Activated naive CD4-positive, alpha-beta T cell treated with anti-CD3 and anti-CD28 coated beads for 36 hours (primary cell): ENCODE results near the gene ASIC4. TPM values are rescaled to one million over a fixed set of nuclear protein-coding genes. Genes with fewer than 3 reads are reported as not detected.
A peak's percentile ranks its signal among the peaks of the same experiment; 100 is the strongest.

ENCODE experiments used
- CTCF ChIA-PET: fragments of 350-600 bp; sonication (Branson Sonifier 250); formaldehyde crosslinking; loops from one replicate; lab custom pipeline; 2021; ENCODE audit warnings: antibody characterized with exemption; lab: Charles Lee
- DNase-seq: peaks from one replicate; pipeline ENCODE4 v3.0.0-alpha.2; 2020
- H3K27ac Mint-ChIP-seq: one replicate; pipeline ENCODE4 v1.8.0; 2021; ENCODE audit warnings: mild to moderate bottlenecking, mixed read lengths
- H3K27me3 Mint-ChIP-seq: one replicate; pipeline ENCODE4 v1.8.0; 2021; ENCODE audit warnings: low read depth, mixed read lengths
- H3K36me3 Mint-ChIP-seq: one replicate; pipeline ENCODE4 v1.8.0; 2021; ENCODE audit warnings: low read depth, mixed read lengths
- H3K4me1 Mint-ChIP-seq: one replicate; pipeline ENCODE4 v1.8.0; 2021; ENCODE audit warnings: low read depth, mixed read lengths
- H3K4me3 Mint-ChIP-seq: one replicate; pipeline ENCODE4 v1.8.0; 2021; ENCODE audit warnings: mild to moderate bottlenecking, moderate library complexity, mixed read lengths
- H3K9me3 Mint-ChIP-seq: one replicate; pipeline ENCODE4 v1.8.0; 2021; ENCODE audit warnings: mixed read lengths
- intact Hi-C: fragments of 100-400 bp; cut with micrococcal nuclease; formaldehyde crosslinking; loops from one replicate; pipeline ENCODE4 v1.15.1; 2023
- total RNA-seq, 2 experiments: library from RNA; stranded (reverse); gene quantifications; one replicate each; pipeline ENCODE4 v1.2.3, GENCODE V29; 2021

ASIC4 gene
- total RNA-seq, 2 experiments from 2014 or later: not detected

- intact Hi-C loops: no loop called here
- H3K36me3 Mint-ChIP-seq: no peaks in the 10 kb centered on the region
- H3K27me3 Mint-ChIP-seq: peaks cover 2% of the 10 kb centered on the region
- CTCF ChIA-PET: interaction anchor here (1.2 to 5.8 kb wide), 3 partner anchors 22 to 55 kb away, joined by 3 to 73 read pairs (median 7); no protein-coding TSS in a partner anchor
- H3K27ac Mint-ChIP-seq: no peak overlapping the region
- no peaks in the 10 kb centered on the region for H3K9me3 Mint-ChIP-seq
- peaks cover 4% of the 10 kb centered on the region for H3K4me1 Mint-ChIP-seq
- no peak for DNase-seq
- H3K4me3 Mint-ChIP-seq: no peak overlapping the region
These were observed 40.8 kb upstream of the ASIC4 start for GRCh38 chr2:219473511-219473910.

DNA sequence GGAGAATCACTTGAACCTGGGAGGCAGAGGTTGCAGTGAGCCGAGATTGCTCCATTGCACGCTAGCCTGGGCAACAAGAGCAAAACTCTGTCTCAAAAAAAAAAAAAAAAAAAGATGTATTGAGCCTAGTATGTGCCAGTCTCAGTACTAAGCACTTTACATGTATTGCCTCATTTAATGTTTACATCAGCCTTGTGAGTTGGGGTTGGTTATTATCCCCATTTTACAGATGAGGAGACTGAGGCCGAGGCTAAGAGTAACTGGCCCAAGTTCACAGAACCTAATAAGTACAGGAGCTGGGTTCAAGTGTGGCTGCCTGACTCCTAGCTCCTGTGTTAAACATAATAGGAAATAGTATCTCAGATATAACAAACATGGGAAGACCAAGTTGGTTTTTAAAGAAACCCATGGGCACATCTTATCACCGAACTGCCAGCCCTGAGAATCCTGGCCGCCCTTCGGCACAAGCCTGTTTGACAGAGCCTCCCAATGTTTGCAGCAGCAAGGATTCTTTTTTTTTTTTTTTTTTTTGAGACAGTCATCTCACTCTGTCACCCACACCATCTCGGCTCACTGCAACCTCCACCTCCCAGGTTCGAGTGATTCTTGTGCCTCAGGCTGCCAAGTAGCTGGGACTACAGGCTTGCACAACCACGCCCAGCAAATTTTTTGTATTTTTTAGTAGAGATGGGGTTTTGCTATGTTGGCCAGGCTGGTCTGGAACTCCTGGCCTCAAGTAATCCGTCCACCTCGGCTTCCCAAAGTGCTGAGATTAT, 39.8 kb upstream of the ASIC4 start:
- Mint-ChIP-seq H3K4me3 (no peak overlapping the region), H3K27me3 (peaks cover 2% of the 10 kb centered on the region), H3K4me1 (peaks cover 4% of the 10 kb centered on the region), H3K27ac (no peak overlapping the region), H3K36me3 (no peaks in the 10 kb centered on the region), H3K9me3 (no peaks in the 10 kb centered on the region)
- intact Hi-C loops: no loop called here
- no peak for DNase-seq
- CTCF ChIA-PET: interaction anchor here (0.6 to 5.8 kb wide), 3 partner anchors 21 to 146 kb away, joined by 3 to 73 read pairs (median 7); no protein-coding TSS in a partner anchor

DNA sequence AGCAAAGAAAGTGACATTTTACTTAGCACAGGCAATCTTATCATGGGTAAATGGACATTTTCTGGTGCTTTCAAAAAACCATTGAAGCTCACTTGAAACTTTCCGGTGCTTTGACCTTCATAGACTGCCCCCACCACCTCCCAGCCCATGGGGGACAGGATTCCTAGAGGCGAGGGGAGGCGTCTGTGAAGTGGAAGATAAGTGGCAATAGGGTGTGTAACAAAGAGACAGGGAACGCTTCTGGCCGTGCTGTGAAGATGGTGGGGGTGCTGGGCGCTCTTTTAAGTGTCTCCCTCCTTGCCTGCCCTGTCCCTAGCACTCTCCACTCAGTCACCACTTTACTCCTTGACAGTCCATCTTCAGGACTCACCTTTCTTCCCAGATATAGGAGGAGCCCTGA, 39.0 kb upstream of the ASIC4 start:
- H3K4me3 Mint-ChIP-seq: no peak overlapping the region

DNA sequence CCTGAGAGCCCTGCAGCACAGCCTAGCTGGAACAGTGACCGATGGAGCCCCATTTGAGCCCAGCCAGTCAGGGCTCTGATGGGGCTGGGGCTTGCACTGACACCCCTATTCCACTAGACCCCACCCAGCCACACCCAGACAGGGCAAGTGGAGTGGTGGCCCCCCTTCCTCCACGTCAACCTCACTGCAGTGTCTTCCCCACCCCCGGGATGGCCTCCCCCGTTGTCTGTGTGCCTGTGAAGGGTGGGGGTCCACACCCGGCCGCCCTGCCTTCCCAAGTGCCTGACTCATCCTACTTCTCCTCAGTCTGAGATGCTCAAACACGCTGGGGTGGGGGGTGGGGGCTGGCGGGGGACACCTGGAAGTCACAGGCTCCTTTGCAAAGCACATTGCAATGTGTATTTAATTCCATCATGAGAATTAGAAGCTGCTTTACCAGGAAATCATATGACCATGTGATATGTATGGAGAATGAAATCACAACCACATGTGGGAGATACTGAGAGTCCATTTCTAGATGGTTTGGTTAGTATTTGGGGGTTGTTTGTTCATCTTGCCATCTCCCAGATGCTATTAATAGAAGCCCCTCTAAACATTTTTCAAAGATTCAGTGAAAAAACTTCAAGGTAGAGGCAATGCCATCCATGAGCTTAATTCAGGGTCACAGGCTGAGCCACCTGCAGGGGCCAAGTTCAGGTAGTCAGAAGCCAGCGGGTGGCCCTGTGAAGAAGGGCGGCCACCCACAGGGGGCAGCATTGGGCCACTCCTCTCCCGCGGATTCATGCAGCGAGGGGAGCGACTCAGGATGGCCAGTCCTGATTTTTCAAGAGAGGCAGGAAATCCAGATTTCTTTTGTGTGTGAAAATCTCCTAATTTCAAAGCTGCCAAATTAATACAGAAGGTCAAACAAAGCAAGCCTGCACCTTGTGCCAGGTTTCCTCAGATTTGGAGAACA, 38.3 kb upstream of the ASIC4 start:
- intact Hi-C loops: loop anchor here (1.0 to 2.0 kb wide), 4 partner anchors 45 to 166 kb away; no protein-coding TSS in a partner anchor
- H3K27ac Mint-ChIP-seq: no peak overlapping the region
- H3K27me3 Mint-ChIP-seq: peaks cover 2% of the 10 kb centered on the region
- H3K4me1 Mint-ChIP-seq: peaks cover 4% of the 10 kb centered on the region
- H3K4me3 Mint-ChIP-seq: no peak overlapping the region
- no peaks in the 10 kb centered on the region for H3K36me3 Mint-ChIP-seq
- no peaks in the 10 kb centered on the region for H3K9me3 Mint-ChIP-seq
- CTCF ChIA-PET: interaction anchor here (0.6 to 5.8 kb wide), 15 partner anchors 9 to 123 kb away, joined by 3 to 73 read pairs (median 5); partner anchors contain the start of gene GMPPA
- DNase-seq: peak; percentile 80

More for the DNA sequence above, 39.0 kb upstream of the ASIC4 start:
- CTCF ChIA-PET: interaction anchor here (0.7 to 5.8 kb wide), 4 partner anchors 20 to 73 kb away, joined by 3 to 73 read pairs (median 6); no protein-coding TSS in a partner anchor
- intact Hi-C loops: no loop called here
- Mint-ChIP-seq H3K36me3 (no peaks in the 10 kb centered on the region), H3K9me3 (no peaks in the 10 kb centered on the region), H3K4me1 (peaks cover 4% of the 10 kb centered on the region), H3K27ac (no peak overlapping the region), H3K27me3 (peaks cover 2% of the 10 kb centered on the region)
- DNase-seq: no peak

DNA sequence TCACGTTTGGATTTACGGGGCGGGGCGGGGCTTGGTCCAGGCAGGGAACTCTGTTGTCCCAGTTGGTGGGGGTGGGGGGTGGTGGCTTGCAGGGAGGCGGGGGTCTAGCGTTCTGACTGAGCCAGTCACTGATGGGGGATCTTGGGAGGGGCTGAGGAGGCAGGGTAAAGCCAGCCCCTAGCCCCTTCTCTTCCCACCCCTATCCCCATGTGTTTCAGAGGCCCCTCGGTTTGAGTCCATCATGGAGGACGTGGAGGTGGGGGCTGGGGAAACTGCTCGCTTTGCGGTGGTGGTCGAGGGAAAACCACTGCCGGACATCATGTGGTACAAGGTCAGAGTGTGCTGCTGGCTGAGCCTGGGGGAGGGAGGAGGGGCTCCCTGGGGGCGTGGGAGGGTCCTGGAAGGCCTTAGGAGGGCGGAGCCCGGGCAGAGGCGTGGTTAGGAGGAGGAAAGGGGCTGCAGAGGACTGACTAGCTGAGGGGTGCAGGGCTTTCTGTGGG, 37.6 kb upstream of the ASIC4 start:
- Mint-ChIP-seq H3K27me3 (peaks cover 2% of the 10 kb centered on the region), H3K27ac (no peak overlapping the region), H3K36me3 (no peaks in the 10 kb centered on the region), H3K4me3 (no peak overlapping the region), H3K4me1 (peaks cover 4% of the 10 kb centered on the region), H3K9me3 (no peaks in the 10 kb centered on the region)
- no peak for DNase-seq
- CTCF ChIA-PET: interaction anchor here (0.9 to 5.8 kb wide), 13 partner anchors 9 to 123 kb away, joined by 3 to 73 read pairs (median 5); partner anchors contain the start of gene GMPPA
- intact Hi-C loops: loop anchor here (1.0 to 2.0 kb wide), 4 partner anchors 44 to 166 kb away; no protein-coding TSS in a partner anchor

DNA sequence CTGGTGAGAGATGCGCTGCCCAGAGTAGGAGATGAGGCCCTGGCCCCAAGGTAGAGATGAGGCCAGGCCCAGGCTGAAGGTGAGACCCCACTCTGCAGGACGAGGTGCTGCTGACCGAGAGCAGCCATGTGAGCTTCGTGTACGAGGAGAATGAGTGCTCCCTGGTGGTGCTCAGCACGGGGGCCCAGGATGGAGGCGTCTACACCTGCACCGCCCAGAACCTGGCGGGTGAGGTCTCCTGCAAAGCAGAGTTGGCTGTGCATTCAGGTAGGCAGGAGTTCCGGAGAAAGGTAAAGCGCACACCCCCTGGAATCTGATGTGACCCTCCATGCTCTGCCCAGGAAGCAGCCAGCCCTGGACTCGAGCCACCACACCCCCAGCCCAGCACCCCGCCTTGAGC, 37.1 kb upstream of the ASIC4 start:
- no peak for DNase-seq
- H3K4me1 Mint-ChIP-seq: peaks cover 4% of the 10 kb centered on the region
- CTCF ChIA-PET: interaction anchor here (1.2 to 5.8 kb wide), 6 partner anchors 10 to 75 kb away, joined by 3 to 73 read pairs (median 5); partner anchors contain the start of gene GMPPA
- intact Hi-C loops: loop anchor here (2.0 kb wide), 1 partner anchor 44 kb away; no protein-coding TSS in a partner anchor
- no peak overlapping the region for H3K27ac Mint-ChIP-seq
- H3K4me3 Mint-ChIP-seq: no peak overlapping the region
- H3K36me3 Mint-ChIP-seq: no peaks in the 10 kb centered on the region
- peaks cover 7% of the 10 kb centered on the region for H3K27me3 Mint-ChIP-seq
- H3K9me3 Mint-ChIP-seq: no peaks in the 10 kb centered on the region

- H3K4me1 Mint-ChIP-seq: peaks cover 4% of the 10 kb centered on the region
- CTCF ChIA-PET: interaction anchor here (1.2 to 5.8 kb wide), 4 partner anchors 17 to 50 kb away, joined by 3 to 73 read pairs (median 8); partner anchors contain the start of gene GMPPA
- no peak overlapping the region for H3K4me3 Mint-ChIP-seq
- H3K27ac Mint-ChIP-seq: no peak overlapping the region
- intact Hi-C loops: loop anchor here (2.0 kb wide), 1 partner anchor 43 kb away; no protein-coding TSS in a partner anchor
- no peaks in the 10 kb centered on the region for H3K36me3 Mint-ChIP-seq
- no peak for DNase-seq
- H3K27me3 Mint-ChIP-seq: peaks cover 9% of the 10 kb centered on the region
- H3K9me3 Mint-ChIP-seq: no peaks in the 10 kb centered on the region
These were observed 36.5 kb upstream of the ASIC4 start for GRCh38 chr2:219477815-219478214.

DNA sequence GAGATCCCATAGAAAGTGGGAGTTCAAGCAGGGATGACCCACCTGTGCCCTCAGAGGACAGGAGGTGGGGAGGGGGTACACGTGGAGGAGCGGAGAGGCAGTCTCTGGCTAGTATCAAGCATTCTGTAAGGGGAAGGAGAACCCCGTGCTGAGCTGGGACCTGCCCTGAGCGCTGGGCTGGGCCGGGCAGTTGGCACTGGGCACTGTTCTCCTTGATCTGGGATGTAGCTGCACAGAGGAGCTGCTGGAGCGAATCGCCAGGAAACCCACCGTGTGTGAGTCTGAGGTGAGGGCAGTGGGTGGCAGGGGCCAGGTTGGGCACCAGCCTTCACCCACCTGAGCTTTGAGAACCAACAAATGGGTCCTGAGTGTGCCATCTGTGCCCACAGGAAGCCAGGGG, 35.4 kb upstream of the ASIC4 start:
- H3K9me3 Mint-ChIP-seq: no peaks in the 10 kb centered on the region
- intact Hi-C loops: no loop called here
- H3K4me3 Mint-ChIP-seq: no peak overlapping the region
- no peak for DNase-seq
- H3K36me3 Mint-ChIP-seq: no peaks in the 10 kb centered on the region
- H3K27ac Mint-ChIP-seq: no peak overlapping the region
- peaks cover 5% of the 10 kb centered on the region for H3K4me1 Mint-ChIP-seq
- CTCF ChIA-PET: interaction anchor here (1.7 to 5.8 kb wide), 2 partner anchors 42 to 49 kb away, joined by 4 to 73 read pairs; no protein-coding TSS in a partner anchor
- H3K27me3 Mint-ChIP-seq: peaks cover 13% of the 10 kb centered on the region

DNA sequence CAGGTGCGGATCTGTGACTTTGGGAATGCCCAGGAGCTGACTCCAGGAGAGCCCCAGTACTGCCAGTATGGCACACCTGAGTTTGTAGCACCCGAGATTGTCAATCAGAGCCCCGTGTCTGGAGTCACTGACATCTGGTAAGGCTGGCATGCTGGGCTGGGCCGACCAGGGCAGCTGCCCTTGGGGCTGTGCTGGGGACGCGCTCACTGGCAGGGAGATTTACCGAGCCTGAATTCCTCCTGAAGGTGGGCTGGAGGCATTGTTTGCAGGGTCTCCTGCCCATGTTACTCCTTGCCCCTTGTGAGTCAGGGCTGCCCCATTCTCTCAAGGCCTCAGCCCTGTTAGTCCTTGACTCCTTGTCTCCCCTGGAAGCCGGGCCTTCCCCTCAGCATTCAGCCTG, 34.3 kb upstream of the ASIC4 start:
- peaks cover 8% of the 10 kb centered on the region for H3K4me1 Mint-ChIP-seq
- no peak overlapping the region for H3K4me3 Mint-ChIP-seq
- CTCF ChIA-PET: interaction anchor here (1.0 kb wide), 1 partner anchor 50 kb away, joined by 3 read pairs; no protein-coding TSS in a partner anchor
- H3K27me3 Mint-ChIP-seq: peaks cover 16% of the 10 kb centered on the region
- DNase-seq: no peak
- H3K36me3 Mint-ChIP-seq: no peaks in the 10 kb centered on the region
- no peak overlapping the region for H3K27ac Mint-ChIP-seq
- no peaks in the 10 kb centered on the region for H3K9me3 Mint-ChIP-seq
- intact Hi-C loops: no loop called here

GRCh38 chr2:219482674-219483405, 31.4 kb upstream of the ASIC4 start:
- Mint-ChIP-seq H3K4me3 (no peak overlapping the region), H3K27me3 (peaks cover 37% of the 10 kb centered on the region), H3K9me3 (no peaks in the 10 kb centered on the region), H3K27ac (no peak overlapping the region), H3K4me1 (peaks cover 4% of the 10 kb centered on the region), H3K36me3 (no peaks in the 10 kb centered on the region)
- intact Hi-C loops: no loop called here
- CTCF ChIA-PET: interaction anchor here (0.7 to 1.7 kb wide), 10 partner anchors 11 to 80 kb away, joined by 3 to 7 read pairs (median 4); a partner anchor contains a TSS
- no peak for DNase-seq
